ENCODE results near the gene RHOD.

RHOD gene

DNA sequence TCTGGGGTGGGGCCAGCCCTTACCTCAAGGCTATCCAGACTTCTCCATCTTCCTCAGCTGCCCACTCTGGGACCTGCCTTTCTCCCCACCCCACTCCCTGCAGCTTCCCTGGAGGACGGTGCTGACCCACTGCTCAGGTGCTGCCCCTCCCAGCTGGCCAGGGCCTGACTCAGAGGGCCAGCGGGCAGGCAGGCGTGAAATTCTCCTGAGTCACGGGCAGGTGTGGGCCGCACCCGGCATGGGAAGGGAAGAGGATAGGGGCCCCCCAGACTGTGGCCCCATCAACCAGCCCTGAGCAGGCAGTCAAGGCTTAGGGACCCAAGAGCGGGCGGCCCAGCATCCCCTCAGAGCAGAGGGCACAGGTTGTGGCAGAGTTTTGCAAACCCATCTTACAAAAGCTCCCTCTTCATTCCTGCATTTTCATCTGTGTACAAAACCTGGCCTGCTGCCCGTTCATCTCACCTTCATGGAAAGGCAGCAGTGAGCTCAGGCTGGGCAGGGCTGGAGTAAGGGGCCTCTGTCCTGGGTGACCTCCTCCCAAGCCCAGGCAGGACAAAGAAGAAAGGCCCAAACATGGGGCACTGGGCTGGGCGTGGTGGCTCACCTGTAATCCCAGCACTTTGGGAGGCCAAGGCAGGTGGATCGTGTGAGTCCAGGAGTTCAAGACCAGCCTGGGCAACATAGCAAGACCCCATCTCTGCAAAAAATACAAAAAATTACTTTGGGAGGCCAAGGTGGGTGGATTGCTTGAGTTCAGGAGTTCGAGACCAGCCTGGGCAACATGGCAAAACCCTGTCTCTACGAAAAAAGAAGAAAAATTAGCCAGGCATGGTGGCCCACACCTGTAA lies 6.1 kb downstream of the RHOD start:
- no peak for DNase-seq

DNA sequence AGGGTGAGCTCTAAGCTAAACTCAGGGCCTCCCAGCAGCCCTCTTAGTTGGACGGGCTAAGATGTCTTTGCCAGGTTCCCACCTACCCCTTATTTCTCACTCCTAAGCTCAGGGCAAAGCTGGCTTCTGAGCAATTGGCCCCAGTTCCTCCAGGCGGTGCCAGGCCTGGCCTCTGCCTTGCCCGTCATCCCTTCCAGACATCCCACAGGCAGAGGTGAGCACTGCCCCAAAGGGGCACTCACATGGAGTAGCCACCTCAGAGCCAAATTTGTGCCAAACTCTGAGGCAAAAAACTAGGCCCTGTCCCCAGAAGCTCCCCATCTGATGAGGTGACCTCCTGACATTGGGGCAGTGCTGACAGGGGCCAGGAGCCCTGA lies 9.7 kb downstream of the RHOD start:
- DNase-seq, result no peak

DNA sequence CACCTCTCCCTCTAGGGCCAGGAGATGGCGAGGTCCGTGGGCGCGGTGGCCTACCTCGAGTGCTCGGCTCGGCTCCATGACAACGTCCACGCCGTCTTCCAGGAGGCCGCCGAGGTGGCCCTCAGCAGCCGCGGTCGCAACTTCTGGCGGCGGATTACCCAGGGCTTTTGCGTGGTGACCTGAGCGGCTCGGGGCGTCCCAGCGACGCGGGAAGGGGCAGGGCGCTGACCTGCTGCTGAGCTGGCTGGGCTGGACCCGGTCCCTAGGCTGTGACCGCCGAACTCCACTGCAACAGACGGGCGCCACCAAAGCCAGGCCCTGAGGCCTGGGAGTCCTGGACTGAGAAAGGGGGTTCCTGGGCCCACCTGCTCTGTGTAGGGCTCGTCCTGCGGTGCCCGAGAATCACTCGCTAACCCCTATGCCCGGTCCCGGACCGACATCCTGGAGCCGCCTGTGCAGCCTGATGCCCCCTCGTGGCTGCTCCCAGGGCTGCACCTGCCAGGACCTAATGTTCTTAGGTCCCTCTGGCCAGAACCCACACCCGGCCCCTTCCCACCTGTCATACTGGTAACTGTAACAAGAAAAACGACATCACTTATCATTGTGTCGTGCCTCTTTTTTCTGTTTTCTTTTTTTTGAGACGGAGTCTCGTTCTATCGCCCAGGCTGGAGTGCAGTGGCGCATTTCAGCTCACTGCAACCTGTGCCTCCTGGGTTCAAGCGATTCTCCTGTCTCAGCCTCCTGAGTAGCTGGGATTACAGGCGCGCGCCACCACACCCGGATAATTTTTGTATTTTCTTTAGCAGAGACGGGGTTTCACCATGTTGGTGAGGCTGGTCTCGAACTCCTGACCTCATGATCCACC lies 15.0 kb downstream of the RHOD start:
- peak; percentile 60 to 65 for DNase-seq

DNA sequence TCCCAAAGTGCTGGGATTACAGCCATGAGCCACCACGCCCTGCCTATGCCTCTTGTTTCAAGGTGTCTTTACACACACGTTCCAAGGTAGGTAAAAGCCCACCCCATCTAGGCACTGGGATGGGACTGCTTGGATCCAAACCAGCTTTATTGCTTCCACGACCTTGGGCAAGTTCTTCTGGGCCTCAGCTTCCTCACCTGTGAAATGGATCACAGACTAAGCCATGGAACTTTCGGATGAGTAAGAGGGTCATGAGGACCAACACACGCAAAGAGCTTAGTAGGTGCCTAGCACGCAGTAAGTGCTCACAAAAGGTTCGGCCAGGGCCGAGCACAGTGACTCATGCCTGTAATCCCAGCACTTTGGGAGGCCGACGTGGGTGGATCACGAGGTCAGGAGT lies 15.6 kb downstream of the RHOD start:
- DNase-seq, result no peak

DNA sequence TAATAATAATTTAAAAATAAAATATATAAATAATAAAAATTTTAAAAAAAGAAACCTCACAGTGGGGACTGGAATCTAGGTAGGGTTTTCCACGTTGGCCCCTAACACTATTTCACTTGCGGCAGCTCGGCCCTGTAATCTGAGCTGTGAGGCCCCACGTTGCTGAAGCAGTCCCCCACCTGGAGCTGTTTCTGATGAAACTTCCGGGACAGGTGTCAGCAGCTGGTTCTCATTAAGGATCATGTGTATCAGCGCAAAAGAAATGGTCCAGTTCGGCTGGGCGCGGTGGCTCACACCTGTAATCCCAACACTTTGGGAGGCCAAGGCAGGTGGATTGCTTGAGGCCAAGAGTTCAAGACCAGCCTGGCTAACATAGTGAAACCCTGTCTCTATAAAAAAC lies 17.3 kb downstream of the RHOD start:
- no peak for DNase-seq

DNA sequence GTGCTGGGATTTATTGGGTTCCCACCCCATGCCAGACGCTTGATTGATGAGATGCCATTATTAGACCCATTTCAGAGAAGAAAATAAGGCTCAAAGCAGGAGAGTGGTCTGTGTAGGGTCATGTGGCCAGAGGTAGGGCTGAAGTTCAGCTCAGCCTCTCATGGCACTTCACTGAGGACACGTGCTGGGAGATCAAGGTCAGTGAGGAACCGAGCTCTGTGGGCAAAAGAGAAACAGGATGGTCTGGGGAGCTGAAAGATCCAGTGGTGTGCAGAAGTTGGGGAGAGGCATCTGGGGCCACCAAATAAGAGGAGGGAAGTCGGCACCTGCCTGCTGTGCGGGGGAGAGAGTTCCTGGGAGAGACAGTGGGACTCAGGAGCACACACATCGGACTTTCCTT lies 19.6 kb downstream of the RHOD start:
- DNase-seq, result no peak

DNA sequence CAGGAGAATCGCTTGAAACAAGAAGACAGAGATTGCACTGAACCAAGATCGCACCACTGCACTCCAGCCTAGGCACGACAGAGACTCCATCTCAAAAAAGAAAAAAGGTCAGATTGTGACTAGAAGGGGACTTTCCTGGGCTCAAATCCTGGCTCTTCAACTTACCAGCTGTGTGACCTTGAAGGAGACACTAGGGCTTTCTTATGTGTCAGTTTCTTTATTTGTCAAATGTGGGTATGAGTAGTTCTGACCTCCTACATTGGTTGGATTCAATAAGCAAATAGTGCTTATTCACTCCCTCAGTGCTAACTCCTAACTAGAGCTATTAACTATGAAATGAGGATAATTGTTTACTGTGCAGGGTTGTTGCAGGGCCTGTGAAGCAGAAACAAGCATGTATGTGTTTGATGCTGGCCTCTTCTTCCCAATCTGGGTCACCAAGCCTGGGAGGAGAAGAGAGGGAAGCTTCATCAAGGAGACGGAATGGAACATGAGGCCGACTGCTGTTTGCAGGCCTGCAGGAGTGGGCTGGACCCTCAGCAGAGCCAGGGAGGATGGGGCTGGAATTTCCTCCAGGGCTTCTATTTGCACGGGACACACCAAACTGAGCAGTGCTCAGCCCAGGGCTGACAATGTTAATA lies 22.5 kb downstream of the RHOD start:
- no peak for DNase-seq

DNA sequence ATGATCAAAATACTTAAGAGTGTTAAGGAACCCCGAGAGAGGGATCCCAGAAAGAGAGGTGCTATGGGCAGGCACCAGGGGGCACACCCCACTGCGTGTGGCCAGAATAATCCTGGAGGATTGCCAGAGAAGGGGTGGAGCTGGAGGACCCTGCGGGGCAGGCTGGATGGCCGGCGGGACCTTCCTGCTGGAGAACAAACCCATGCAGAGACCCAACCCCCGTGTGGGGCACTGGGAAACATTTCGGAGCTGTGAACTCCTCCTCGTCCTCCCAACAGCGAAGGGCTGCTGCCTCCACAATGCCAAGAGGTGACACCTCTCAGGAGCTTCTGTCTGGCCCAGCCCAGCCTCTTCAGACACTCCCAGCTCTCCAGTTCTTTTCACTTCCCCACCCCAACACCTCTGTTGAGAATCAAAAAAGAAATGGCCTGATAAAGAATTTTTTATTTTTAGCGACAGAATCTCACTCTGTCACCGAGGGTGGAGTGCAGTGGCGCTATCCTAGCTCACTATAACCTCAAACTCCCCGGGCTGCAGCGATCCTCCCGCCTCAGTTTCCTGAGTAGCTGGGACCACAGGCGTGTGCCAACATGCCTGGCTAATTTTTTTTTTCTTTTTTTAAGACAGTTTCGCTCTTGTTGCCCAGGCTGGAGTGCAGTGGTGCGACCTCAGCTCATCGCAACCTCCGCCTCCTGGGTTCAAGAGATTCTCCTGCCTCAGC lies 25.6 kb downstream of the RHOD start:
- no peak for DNase-seq

DNA sequence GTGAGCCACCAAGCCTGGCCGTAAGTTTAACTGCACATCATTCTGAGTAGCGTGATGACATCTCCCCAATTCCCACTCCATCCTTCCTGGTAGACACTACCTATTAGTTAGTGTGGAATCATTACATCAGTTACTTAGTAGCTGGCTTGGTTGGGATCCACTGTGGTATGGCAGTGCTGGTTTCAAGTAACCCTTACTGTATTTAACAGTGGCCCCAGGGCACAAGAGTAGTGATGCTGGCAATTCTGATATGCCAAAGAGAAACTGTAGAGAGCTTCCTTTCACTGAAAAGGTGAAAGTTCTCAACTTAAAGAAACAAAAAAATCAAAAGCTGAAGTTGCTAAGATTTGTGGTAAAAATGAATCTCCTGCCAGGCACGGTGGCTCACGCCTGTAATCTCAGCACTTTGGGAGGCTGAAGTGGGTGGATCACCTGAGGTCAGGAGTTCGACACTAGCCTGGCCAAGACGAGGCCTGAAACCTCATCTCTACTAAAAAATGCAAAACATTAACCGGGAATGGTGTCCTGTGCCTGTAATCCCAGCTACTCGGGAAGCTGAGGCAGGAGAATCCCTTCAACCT lies 27.2 kb downstream of the RHOD start:
- DNase-seq, result no peak

DNA sequence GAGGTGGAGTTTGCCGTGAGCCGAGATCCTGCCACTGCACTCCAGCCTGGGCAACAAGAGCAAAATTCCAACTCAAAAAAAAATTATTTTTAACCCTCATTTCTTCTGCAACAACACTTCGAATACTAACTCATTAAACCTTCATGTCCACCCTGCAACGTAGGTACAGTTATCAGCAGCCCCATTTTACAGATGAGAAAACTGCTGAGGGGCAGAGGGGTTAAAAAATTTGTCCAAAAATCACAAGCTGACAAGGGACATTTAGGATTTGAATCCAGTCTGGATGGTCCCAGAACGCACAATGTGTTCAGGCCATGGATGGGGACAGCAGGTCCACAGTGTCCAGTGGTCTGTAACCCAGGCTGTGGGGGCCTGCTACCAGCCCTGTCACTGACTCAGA lies 29.0 kb downstream of the RHOD start:
- no peak for DNase-seq

DNA sequence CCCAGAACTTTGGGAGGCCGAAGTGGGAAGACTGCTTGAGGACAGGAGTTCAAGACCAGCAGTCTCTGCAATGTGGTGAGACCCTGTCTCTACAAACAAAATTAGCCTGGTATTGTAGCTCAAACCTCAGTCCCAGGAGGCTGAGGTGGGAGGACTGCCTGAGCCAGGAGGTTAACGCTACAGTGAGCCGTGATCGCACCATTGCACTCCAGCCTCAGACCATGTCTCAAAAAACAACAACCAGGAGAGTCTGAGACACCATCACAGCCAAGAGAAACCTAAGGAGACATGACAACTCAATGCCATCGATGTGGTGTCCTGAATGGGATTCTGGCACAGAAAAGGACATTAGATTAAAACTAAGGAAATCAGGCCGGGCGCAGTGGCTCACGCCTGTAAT lies 34.1 kb downstream of the RHOD start:
- DNase-seq, result no peak

DNA sequence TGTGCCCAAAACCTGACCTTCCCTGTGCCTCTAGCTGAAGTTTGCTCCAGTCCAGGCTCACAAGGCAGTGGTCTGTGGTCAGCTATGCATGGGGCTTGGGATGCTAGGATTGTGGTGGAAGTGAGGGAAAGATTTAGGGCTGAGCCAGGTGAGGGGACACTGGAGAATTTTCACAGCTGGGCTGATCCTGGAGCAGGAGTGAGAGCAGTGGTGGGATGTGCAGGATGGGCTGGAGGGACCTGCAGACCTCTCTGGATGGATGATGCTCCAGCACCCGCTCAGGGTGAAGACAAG lies 38.5 kb downstream of the RHOD start:
- DNase-seq, result no peak

DNA sequence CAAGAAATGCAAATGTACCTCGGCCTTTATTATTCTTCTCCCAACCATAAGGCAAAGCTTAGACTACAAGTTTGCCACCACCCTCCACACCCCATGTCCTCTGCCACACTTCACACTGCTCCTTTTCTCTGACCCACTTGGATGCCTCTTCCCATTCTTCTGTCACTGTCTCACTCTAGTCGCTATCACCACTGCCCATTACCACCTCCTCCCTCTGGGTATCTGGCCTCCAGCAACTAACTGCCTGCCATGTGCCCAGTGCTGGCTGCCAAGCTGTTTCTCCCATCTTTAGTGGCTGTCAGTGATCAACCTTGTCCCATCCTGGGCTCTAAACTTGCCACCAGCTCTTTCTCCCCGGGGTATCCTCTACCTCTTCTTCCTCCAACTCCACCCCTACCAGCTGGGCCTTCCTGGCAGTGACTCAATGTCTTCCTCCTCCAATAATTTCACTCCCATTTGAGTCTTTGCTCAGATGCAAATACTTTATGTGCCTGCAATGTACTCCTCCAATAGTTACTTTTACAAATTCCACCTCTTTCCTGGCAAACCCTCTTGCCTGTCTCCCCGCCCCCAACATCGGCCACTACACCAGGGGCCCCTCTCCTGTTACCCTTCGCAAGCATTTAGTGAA lies 42.3 kb downstream of the RHOD start:
- DNase-seq, result no peak

DNA sequence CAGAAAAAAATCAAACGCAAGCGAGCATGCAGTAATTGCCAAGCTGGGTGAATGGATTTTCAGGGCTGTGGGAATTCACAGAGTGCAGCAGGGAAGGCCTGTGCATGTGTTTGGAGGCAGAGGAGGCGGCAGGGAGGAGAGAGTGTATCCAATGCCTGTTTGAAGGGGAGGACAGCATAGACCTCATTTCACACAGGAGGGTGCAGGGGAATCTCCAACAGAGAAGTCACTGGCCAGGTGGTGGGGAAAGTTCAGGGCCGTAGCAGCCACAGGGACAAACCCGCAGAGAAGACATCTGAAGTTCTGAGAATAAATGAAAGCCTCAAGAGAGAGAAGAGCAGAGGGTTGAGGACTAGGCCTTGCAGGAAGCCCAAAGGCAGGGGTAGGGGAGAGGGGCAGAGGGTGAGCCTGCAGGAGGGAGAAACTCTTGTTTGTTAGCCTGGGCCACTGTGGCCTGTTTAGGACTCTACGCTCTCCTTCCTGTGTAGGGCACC lies 43.2 kb downstream of the RHOD start:
- no peak for DNase-seq

DNA sequence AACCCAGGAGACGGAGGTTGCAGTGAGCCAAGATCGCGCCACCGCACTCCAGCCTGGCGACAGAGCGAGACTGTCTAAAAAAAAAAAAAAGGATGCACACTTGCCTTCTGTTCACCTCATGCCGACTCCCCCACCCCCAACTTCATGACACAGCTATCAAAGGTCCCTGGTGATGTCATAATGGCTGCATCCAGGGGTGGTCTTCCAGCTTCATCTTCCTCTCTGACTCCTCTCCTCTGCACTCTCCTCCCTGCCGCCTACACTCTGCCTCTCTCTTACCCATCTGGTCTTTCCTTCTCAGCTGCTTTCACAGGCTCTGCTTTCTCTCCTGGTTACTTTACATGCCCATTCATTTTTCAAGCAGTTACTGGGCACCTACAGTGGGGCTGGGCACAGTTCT lies 46.0 kb downstream of the RHOD start:
- no peak for DNase-seq

DNA sequence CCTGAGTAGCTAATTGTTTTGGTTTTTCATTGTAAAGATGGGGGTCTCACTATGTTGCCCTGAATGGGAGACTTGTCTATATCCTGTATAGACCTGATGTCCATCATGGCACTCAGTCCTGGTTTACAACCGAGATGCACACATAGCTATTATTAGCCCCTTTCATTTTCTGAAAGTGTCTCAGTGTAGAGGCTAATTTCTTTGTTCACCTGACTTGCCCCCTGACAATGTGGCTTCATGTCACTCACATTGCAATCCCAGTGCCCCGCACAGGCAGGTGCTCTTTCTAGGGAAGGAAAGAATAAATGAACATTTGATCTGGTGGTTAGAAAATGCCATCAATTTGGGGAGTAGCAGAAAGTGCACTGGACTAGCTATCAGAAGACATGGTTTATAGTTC lies 49.3 kb downstream of the RHOD start:
- DNase-seq, result no peak

DNA sequence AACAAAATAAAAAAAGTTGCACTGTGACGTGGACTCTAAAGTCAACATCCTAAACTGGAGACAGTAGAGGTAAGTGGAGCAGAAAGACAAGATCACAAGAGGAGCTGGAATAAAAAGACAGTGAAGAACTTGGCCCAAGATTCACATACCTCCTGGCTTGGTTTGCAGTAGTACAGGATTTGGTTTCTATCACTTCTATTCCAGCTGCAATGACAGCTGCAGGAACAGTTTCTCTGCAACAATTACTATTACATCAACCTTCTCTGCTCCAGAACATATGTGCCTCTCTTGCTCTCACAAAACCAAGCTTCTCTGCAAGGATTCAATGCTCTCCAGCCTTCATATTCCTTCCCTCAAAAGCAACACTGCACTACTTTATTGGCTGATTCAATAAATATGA lies 54.6 kb downstream of the RHOD start:
- DNase-seq, result no peak

DNA sequence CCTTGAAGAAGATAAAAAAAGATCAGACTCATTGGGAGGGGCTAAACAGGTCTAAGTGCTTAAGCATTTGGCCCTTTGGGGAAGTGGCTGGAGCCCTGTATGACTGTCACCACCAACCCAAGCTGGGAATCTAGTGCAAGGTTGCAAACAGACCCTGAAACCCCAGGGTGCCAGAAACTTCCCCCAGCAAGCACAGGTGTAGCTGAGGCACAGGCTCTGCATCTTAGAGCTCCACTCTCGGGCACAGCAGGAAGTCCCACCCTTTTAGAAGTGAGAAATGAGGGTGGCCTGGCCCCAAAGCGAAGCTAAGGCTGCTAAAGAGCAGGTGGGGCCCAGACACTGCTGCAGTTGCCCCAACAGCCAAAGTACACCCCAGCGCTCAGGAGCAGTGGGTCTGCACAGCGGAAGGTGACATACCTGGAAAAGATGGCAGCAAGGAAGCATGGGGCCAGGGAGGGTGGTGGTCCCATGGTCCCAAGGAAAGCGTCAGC lies 56.6 kb downstream of the RHOD start:
- DNase-seq, result no peak

DNA sequence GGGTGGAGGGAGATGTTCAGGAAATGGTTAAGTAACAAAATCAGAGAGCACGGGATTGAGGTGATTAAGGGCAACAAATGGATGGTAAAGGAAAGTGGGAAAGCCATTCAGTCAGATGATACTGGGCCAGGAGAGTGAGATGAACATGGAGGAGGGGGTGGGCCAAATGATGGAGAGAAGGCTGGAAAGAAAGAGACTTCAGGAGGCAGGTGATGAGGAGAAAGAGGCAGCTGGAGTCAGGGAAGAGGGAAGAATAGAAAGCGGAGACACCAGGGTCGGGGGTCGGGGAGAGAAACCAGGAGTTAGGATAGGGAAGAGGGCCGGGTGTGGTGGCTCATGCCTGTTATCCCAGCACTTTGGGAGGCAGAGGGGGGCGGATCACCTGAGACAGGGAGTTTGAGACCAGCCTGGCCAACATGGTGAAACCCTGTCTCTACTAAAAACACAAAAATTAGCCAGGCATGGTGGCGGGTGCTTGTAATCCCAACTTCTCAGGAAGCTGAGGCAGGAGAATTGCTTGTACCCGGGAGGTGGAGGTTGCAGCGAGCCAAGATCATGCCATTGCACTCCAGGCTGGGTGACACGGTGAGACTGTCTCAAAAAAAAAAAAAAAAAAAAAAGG lies 57.7 kb downstream of the RHOD start:
- DNase-seq, result no peak

DNA sequence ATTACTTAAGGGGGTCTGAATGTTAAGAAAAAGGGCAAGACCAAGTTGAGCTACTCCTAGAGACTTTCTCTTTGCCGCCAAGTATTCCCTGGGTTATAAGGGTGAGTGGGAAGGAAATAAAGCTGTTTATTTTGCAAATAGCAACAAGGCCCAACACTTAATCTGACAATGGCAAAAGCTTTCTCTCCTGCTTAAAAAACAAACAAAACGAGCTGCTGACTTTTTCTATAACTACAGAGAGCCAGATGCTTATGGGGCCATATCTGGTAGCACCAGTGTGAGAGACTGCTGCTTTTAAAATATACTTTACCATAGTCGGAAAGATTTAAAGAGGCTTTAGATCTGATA lies 60.1 kb downstream of the RHOD start:
- DNase-seq, result no peak

DNA sequence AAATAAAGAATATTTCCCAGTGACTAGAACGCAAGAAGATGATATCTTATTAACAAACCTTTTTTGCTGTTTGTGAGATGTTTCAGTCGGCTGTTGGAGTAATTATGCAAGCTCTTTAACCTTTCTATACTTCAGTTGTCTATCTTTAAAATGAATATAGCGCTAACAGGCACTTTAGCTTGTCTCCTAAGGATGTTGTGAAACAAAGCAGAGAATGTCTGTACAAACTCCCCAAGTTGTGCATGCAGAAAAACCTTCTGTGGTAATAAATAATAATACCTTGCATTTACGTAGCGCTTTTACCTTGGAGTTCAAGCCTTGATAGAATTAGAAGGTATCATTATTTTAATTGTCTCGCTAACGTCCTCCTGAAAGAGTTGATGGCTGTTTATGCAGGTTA lies 60.5 kb downstream of the RHOD start:
- no peak for DNase-seq

DNA sequence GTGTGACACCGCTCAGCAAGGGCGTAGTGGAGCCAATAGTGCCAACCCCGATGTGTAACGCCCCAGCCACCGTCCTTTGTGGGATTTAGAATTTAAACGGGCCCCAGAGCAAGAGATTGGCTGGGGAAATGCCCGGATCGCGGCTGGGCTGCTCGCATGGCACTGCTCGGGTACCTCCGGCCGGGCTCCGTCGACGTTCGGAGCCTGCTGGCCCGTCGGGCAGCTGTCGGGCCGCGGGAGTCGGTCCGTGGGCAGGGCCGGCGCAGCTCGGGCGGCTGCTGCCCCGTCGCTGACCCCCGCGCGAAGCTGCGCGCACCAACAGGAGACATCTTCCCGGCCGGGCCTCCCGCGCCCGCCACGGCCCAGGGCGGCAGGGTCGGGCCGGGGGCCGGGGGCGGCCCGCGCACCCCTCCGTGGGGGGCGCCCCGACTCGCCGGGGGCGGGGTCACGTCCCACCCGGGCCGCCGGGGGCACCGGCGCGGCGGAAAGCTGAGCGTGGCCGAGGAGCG lies 61.1 kb downstream of the RHOD start:
- peak in 1 of 2 experiments; percentile 26 for DNase-seq

Data from activated CD4-positive, alpha-beta T cell treated with anti-CD3 and anti-CD28 coated beads, Interleukin-2, amount 50 U/mL, for 4 hours (primary cell).